Activated CD4-positive, alpha-beta T cell treated with anti-CD3 and anti-CD28 coated beads for 4 hours (primary cell): Measurements from ENCODE around the gene CIB4.

Experiments used
- DNase-seq, 2 donors: peaks; one replicate each; pipeline ENCODE4 v3.0.0-alpha.2; 2020

CIB4 gene

DNA sequence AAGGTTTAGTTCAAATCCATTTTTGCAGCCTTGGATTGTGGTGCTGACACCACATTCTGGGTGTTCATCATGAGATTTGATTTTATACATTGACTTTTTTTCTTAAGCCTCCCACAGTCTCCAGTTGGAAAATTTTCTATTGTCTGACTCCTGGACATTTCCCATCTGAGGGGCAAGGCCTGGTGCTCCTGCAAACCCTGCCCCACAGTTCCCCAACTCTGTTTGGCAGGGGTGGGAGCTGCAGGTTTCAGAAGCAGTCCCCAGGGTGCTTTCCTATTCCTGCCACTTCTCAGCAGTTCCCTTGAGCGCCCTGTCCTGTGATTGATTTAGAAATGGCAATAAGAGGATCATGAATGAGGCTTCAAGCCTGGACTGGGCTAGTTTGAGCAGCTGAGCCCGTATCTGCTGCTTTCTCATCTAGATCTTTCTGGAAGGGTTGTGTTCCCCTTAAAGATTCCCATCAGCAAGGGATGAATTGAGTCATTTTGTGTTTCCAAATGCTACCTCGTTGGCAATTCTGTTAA, 77.0 kb downstream of the CIB4 start:
- no peak for DNase-seq

DNA sequence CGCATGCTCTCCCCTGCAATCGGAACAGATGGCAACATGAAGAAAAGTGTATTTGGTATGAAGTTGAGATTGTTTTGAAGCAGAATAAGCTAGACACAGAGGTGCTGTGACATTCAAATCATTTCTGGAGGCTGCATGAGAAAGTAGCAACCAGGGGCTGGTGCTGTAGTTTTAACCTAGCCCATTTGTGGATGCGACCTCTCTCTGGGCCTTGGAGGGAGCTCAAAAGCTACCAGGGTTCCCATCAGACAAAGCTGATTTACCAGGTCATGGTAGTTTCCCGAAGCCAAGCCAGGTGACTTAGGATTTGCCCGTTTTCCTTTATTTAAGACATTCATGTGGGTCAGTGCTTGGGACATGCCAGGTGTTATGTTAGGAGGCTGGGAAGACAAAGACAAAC, 77.5 kb downstream of the CIB4 start:
- DNase-seq, result no peak

DNA sequence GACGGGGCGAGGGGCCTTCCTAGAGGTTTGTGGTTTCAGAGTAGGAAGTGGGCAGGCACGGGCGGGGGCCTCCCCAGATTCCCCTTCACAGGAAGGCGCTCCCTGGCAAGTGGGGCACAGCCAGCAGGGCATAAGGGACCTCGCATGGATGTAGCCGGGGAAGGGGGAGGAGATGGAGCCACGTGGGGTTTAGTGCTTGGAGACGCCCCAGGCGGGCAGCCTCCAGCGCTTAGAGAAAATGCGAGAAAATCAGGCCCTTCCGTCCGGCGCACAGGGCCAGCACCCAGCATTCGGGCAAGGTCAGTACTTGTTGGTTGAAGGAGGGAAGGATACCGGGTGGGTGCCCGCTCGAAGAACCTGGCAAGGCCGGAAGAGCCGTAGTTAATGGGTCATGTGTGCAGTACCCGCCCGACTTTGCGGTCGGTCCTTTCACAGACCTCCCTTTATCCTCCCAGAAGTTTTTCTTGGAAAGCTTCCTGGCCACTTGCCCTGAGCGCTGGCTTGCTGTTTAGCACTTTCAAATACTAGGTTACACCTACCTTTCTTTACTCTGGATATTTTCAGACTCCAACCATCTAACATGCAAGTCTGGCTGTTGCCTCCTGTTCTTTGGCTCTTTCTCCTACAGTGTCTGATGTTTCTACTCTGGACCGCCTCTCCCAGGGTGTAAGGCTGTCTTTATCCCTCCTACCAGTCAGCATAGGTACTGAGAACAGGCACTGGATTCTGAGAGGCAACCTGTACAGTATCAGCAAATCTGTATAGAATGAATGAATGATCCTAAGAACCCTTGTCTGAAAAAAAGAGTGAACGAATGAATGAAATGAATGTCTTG, 78.1 kb downstream of the CIB4 start:
- no peak for DNase-seq

DNA sequence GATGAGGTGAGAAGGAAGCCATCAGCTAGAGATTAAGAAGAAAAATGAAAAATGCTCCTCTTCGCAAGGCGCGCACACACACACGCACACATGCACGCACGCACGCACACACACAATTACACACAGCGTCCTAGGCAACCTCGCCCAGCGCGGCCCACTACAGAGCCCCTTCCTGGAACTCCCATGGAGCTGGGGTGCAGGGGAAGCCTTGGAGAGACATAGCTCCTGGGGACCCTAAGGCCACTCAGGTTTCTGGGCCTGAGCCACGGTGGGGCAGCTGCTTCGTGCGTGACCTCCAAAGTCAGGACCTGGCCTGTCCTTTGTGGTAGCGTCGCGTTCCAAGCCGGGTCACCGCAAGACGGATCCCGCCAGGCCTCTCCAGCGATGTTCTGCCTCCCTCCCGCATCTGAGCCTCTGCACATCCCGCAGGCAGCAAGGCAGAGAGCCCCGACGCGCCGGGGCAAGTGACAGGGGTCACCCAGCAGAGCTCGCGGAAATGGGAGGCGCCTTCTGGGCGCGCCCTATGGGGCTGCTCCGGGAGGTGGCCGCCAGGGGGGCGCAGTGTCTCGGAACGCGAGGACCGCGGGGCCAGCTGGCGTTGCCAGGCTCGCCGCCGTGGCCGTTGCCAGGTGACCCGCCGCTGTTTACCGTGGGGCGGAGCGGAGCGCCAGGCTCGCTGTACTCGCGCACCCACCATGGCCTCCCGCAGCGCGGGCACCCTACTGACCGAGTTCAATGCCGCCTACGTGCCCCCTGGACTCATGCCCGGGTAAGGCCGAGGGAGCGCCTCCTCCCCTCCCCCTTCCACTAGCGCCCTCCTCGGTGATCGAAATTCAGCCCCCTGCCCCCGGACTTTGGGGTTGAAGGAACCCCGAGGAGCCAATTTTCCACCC, 79.0 kb downstream of the CIB4 start:
- DNase-seq, result no peak

DNA sequence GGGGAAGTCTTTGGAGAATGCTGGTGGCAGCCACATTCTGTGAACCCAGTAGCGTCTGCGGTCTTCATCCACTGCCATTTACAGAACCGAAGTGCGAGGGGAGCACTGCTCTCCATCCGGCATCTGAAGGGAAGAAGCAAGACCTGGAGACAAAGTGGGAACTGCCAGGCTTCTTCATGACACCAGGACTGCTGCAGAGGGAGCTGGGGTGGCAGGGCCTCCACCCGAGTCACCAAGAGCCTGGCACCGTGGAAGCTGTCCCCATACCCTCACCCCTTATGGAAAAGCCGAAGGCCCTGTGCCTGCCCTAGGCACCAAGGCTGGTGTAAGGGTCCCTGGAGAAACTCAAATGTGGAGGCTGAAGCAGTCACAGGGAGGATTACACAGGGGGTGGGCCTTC, 79.8 kb downstream of the CIB4 start:
- DNase-seq, result no peak

DNA sequence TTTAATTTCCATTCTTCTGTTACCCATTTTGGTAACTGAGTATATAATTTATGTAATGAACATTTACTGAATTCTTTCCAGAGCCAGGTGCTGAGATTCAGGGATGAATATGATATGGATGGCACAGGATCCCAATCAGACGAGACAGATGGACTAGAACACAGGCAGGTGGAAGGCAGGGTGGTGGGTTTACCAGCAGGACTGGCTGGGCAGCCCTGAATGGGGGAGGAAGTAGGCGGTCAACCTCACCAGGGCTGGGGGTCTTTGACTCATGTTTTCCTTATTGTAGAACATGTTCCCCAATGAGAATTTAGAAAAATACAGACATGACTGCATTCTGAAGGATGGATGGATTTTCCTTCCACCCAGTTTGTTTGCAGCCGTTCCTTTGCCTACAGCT, 80.3 kb downstream of the CIB4 start:
- DNase-seq, result no peak

DNA sequence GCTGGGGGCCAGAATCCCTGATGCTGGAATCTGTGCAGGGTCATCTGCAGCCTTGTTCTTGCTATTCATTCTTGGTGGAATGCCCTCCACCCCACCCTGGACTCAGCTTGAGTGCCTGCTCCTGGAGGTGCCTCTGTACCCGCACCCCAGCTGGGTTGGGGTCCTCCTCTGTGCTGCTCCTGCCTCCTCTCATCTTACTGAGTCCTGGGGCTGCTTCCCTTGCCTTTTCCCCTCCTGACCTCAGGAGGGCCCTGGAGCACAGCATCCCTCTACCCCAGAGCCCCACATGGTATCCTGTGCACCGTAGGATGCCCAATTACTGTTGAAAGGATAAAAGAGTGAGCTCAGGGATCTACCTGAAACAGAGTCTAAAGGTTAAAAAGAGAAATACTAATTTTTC, 81.6 kb downstream of the CIB4 start:
- no peak for DNase-seq

DNA sequence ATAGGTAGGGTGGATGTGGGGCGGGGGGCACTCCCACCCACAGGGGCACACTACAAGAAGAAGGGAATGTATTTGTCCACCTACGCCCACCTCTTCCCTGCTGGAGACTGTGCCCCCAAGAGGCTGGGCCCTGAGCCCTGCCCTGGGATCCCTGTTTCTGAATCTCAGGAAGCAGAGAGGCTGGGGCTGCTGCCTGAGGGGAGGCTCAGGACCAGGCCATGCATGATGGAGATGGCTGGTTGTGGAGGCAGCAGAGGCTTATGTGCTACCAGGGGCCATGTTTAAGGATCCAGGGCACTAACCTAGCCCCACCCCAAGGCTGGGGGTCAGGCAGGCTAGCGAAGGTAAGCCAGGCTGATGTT, 82.1 kb downstream of the CIB4 start:
- DNase-seq, result no peak

DNA sequence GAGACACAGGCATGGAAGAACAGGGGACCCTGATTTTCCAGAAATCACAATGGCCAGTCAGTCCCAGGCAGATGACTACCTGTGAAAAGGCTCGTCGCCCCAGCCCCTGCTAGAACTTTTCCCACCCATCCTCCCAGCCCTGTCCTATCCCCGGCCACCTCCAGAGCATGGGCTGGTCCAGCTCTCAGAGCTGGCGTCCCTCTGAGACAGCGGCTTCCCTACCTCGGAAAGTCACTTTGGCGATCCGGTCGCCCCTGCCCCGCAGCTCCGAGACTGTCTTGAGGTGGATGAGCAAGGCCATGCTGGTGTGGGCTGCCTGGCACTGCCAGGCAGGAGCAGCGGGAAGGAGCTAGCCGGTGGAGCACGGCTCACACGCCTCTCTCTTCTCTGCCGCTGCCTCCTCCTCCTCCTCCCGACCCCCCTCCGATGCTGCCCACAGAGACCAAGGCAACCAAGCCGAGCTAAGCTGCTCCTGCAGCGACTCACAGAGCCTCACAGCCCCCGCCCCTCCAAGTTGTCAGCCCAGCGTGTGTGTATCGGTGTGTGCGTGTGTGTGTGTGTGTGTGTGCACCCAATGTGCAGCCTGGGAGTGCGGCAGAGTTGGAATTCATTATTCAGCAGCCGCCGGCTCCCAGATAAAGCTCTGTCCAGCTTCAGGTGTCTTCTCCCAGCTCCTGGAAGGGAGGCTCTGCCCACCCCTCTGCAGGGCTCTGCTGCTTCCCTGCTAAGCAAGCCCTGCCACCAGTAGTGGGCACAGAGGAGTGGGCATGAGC, 82.7 kb downstream of the CIB4 start:
- no peak for DNase-seq

DNA sequence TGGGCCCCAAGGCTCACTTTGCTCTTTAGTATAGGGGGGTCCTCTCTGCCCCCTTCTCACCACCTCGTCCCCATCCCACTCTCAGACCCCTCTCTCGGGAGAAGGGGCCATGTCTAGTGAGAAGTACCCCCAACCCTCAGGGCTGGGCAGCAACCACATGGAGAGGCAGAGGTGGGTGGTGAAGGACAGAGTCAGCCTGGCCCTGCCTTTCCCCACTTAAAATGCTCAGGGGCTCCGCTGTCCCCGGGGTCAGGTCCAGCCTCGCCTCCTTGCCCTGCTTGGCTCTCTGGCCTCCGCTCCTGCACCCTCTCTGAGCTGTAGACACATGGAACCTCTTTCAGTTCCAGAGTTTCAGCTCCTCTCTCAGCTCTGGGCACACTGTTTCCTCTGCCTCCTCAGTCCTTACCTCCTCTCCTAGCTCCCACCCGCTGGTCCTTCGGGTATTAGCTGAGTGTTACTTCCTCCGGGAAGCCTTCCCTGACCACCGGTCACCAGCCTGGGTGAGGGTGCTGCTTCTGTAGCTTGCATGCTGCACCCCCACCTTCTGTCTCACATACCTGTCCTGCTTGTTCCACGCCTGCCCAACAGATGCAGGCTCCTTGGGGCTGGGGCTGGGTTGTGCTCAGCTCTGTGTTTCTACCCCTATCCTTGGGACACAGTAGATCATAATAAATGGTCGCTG, 83.8 kb downstream of the CIB4 start:
- DNase-seq, result no peak

DNA sequence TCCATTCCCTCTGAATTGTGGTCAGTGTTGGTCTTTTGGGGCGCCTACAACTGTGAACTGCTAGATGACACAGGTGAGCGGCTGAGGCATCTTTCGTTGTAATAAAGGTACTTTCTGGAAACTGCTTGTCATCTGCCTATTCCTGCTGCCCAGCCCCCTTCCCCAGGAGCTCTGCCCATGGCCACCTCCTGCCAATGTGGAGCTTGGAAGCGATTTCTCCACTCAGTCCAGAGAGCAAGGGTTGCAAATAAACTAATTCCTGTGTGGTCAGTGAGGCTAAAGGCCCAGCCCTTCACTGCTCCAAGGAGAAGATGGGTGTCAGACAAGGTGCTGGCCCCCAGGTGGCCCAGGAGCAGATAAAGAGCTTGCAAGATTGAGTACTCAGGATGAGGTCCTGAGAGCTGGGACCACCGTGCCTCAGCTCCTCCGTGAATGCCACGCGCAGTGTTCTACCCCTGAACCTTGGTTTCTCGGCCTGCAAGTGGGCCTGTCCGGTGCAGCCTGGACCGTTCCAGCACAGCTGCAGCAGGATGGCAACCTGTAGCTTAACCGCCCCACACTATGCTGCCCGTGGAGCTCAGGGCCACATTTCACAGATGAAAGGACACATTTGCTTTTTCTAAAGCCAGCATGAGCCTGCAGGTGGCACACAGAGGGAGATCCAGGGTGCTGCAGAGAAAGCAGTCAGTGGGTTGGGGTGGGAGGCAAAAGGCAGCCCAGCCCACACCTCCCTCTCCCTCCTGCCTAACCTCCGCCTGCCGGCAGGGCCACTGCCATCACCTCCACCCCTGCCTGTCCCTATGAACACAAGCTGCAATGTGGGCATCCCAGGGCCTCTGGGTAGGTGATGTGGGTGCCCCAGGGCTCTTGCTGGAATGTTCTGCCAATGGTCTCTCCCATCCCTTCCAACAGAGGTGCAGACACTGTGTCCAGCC, 84.6 kb downstream of the CIB4 start:
- DNase-seq, result no peak

DNA sequence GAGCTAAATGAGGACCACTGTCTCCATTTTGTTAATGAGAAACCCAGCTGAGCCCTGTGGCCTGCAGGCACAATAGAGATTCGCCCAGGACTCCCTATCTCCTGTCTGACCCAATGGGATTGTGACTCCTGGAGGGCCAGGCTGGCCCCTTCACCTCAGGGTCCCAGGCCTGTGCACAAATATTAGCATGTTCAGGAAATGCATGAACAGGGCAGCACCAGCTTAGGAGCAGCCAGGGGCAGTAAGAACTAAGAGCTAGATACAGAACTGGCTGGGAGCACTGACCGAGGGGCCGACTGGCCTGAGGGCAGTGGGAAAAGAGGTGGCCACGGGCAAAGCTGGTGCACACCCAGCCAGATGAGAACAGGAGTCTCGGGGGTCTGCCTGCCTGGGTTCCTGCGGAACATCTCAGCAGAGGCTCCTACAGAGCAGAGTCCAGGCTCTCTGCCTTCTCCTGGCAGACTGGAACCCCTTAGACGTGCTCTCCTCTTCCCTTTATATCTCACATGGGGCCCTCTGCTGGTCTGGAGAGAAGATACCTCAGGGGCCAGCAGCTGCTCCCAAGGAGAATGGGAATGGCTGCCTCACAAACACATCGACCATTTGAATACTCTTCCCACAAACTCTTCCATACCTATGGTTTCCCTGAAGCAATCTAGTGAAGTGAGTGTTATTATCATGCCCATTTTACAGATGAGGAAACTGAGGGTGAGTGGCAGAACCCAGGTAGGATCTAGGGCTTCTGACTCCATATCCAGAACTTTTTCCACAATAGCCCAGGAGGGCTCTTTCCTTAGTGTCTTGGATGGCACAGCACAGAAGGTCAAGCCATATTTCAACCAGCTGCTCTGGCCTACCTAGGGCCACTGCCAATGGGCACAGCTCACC, 85.7 kb downstream of the CIB4 start:
- DNase-seq, result no peak

DNA sequence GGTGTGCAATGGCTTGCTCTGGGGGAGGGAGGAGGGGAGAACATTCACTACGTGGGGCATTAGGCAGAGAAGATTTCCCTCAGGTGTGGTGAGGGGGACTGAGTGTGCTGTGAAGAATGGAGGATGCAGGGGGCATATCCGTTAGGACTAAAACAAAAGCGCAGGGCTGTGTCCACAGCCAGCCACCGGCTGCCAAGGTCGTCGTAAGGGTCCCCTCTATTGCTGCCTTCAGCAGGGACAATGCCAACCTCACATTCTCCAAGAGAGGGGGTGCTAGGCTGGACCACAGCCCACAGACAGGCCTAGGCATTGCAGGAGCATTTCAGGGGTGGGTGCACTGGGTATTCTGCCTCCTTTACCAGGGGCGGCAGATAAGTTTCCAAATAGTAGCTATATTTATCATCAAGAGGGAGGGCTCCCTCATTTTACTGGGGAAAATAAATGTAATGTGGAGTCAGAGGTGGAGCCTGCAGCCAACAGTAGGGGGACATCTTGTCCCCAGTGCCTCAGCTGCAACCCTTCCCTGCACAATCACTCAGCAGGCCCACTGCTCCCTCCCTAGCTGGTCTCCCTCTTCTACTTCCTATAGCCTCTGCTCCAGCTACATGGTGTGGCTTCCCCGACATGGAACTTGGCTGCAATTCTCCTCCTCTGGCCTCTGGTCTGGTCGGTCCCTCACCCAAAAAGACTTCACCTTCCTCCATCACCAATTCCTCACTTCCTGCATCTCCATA, 88.4 kb downstream of the CIB4 start:
- DNase-seq, result no peak

DNA sequence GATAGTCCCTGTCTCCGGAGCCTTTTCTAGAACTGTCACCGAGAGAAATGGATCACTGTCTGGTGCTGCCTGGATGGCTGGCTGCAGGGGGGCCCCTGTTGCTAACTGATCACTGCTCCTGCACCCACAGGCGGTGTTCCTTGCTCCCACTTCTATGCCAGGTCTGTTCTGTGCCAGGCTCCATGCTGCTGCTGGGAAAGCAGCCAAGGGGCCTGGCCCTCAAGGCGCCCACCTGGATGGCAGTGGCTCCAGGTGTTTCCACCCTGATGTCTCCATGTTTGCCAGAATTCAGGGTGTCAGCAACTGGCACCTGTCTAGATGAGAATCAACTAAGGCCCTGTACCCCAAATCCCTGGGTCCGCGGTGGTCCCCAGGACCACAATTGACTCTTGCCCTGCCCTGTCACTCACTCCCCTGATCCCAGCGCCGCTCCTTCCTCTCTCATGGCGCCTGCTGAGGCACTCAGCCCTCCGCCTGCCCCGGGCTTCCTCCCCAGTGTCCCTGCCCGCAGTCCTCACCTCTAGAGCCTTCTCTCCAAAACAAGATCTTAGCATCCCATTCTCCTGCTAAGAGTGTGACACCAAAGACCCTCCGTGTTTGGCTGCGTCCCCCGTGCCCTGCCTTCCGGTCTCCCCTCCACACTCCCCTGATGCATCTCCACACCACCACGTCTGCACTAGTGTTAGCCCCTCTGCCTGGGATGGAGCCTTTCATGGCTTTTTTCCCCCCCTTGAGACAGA, 90.7 kb downstream of the CIB4 start:
- DNase-seq, result no peak

DNA sequence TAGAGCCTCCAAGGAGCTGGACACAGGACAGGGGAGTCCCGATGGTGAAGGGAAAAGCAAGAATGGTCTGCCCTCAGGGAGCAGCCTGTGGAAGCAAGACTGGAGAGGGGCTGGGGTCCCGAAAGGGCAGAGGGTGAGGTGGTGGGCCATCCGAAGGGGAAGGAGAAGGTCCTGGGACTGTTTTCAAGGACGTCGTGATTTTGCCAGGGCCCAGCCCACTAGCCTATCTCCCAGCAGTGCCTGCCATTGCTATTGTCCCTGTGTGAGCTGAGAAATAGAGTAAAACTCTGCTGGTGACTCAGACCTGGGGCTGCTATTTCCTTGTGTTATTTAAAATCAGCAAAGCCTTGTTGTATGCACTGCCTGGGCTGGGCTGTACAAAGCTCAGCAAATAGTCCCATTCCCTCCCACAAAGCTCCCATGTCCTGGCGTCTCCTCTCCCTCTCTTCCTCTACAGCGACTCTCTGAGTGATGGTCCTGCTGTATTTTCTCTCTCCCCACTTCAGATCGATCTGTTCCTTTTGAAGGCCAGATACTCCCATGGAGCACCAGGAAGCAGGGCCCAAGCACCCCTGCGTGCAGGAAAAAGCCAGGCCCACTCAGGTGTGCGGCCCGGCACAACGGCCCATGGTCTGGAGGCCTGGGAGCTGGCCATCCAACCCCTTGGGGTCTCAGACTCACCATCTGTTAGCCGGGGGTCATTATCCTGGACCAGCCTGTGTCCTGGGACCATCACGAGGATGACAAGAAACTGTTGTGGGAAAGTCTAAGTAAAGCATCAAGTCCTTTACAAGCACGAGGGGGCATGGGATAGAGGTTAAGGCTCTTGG, 98.3 kb downstream of the CIB4 start:
- DNase-seq, result no peak

DNA sequence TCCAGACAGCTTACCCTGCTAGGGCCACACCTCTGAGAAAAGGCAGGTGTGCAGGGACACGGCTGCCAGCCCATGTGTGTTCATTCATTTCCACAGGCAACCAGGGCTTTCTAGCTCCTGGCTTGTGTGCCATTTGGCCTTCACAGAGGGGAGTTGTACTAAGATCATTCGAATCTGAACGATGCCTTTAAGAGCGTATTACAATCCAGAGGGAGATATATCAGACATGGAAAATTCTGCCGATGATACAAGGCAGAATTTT, 99.0 kb downstream of the CIB4 start:
- DNase-seq, result no peak

DNA sequence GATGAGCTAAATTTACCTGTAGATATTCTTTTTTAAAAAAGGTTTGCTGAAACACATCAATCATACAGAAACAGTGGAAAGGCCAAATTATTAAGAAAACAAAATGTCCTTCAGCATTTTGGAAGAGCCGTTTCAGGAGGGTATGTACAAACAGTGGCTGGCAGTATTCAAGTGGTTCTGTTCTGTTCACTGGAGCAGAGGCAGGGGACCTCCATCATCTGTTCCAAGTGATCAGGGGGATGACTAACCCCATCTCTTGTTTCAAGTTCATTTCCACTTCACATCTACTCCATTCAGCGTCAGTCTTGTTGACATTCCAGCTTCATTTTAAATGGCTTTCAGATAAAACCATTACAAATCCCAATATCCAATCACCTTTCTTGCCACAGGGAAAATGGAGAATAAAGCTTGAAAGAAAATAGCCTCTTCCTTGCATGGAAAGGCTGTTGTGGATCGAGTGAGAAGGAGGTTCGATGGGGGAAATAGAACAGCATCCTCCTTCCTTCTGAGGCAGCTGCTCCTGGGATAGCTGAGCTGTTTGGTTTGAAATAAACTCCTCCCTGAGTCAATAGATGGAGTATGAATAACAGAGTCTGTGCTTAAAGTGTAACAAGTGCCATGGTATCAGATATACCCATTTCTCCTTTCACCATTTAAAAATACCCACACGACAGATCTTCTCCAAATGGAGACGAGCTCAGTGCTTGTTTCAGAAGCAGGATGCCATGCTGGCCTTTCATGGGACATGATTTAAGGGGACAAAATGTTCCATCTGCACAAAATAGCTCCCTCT, 99.6 kb downstream of the CIB4 start:
- no peak for DNase-seq
